Coronary artery (tissue), 2 donors: Measurements from ENCODE around the gene PON1.

Experiments
- DNase-seq: peaks from one replicate; pipeline ENCODE4 v3.0.0-alpha.2; 2017; ENCODE audit warnings: low spot score
- H3K27ac ChIP-seq, 2 donors: fragments of 200-600 bp; sonication (generic); one replicate each; pipeline ENCODE4 v1.5.1; 2016 to 2019
- H3K4me3 ChIP-seq: fragments of 200-600 bp; sonication (generic); 2 replicates; pipeline ENCODE4 v1.5.1; 2016; ENCODE audit warnings: mild to moderate bottlenecking, moderate library complexity
- CTCF ChIP-seq: fragments of 200-600 bp; sonication (generic); IDR thresholded peaks from one replicate; pipeline ENCODE4 v1.5.1; 2019; ENCODE audit warnings: antibody characterized with exemption

PON1 gene

GRCh38 chr7:95324431-95324830 is at the start of gene PON1:
TSS of gene PON1 (minus strand) at chr7:95324532. CDS start at chr7:95324475, 57 bp downstream.
- Histone ChIP-seq H3K27ac (no peak within 1 kb of the TSS), H3K4me3 (no peak within 1 kb of the TSS)
- DNase-seq = no peak
- no peak for TF ChIP-seq CTCF

- TF ChIP-seq CTCF = no peak
- no peak overlapping the region for H3K27ac ChIP-seq
- H3K4me3 ChIP-seq = no peak overlapping the region
- DNase-seq = no peak
These were observed 49.0 kb upstream of the PON1 start for GRCh38 chr7:95373323-95373722.

- Histone ChIP-seq H3K4me3 (no peak overlapping the region), H3K27ac (no peak overlapping the region)
- no peak for DNase-seq
- TF ChIP-seq CTCF = no peak
These were observed 43.9 kb upstream of the PON1 start for GRCh38 chr7:95368235-95368634.

GRCh38 chr7:95367606-95368005 is 43.3 kb upstream of the PON1 start:
- no peak overlapping the region for H3K27ac ChIP-seq
- TF ChIP-seq CTCF = no peak
- no peak overlapping the region for H3K4me3 ChIP-seq
- no peak for DNase-seq

GRCh38 chr7:95365151-95365550 is 40.8 kb upstream of the PON1 start:
- TF ChIP-seq CTCF = no peak
- no peak for DNase-seq
- Histone ChIP-seq H3K27ac (no peak overlapping the region), H3K4me3 (no peak overlapping the region)

GRCh38 chr7:95357623-95358022 is 33.3 kb upstream of the PON1 start:
- Histone ChIP-seq H3K27ac (no peak overlapping the region), H3K4me3 (no peak overlapping the region)
- no peak for TF ChIP-seq CTCF
- DNase-seq = no peak

- no peak overlapping the region for H3K27ac ChIP-seq
- no peak overlapping the region for H3K4me3 ChIP-seq
- no peak for TF ChIP-seq CTCF
- no peak for DNase-seq
These were observed 18.4 kb upstream of the PON1 start for GRCh38 chr7:95342642-95343307.
